ENCODE measurements around the gene SLC39A3. TPM values are rescaled to one million over a fixed set of nuclear protein-coding genes. Genes with fewer than 3 reads are reported as not detected.

Gene SLC39A3
- total RNA-seq, 1 experiment from 2014 or later = 87.4 TPM

DNA sequence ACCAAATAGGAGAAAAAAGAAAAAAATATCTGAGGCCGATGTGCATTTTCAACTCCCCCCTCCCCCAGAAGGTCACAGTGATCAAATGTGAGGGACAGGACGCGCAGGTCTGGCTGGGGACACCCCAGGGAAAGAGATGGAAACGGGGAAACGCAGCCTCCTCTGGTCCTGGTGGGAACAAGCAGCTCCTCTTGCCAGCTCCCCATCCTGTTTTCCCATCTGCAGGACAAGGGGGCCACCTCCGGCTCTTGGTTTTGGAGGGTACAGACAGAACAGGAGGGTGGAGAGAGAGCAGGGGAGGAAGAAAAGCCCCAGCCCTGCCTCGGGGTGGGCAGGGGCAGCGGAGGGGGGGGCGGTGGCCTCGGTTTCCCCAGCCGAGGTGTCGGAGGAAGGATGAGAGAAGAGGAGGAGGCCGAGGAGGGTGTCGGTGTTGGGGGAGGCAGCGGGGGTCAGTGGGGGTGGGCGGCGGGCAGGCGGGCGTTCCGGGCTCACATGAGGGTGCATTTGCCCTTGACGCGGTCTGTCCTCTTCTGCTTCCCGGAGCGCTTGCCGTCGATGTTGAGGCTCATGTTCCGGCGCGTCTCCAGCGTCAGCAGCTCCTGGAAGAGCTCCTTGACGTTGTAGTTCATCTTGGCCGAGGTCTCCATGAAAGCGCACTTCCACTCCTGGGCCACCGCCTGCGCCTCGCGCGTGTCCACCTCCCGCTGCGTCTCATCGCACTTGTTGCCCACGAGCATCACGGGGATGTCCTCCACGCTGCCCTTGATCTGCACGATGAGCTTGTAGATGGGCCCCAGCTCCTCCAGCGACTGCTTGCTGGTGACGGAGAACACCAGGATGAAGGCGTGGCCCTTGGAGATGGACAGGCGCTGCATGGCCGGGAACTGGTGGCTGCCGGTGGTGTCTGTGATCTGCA, 22.8 kb downstream of the SLC39A3 start:
- TF ChIP-seq EZH2 (IDR thresholded peaks at IDR 0.05; ENCODE audit: low read length, unreplicated experiment) = no peak
- TF ChIP-seq EZH2phosphoT487 (IDR thresholded peaks at IDR 0.05; ENCODE audit: borderline replicate concordance, low read length) = no peak
- TF ChIP-seq, protein P1, sequence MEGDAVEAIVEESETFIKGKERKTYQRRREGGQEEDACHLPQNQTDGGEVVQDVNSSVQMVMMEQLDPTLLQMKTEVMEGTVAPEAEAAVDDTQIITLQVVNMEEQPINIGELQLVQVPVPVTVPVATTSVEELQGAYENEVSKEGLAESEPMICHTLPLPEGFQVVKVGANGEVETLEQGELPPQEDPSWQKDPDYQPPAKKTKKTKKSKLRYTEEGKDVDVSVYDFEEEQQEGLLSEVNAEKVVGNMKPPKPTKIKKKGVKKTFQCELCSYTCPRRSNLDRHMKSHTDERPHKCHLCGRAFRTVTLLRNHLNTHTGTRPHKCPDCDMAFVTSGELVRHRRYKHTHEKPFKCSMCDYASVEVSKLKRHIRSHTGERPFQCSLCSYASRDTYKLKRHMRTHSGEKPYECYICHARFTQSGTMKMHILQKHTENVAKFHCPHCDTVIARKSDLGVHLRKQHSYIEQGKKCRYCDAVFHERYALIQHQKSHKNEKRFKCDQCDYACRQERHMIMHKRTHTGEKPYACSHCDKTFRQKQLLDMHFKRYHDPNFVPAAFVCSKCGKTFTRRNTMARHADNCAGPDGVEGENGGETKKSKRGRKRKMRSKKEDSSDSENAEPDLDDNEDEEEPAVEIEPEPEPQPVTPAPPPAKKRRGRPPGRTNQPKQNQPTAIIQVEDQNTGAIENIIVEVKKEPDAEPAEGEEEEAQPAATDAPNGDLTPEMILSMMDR (conservative IDR thresholded peaks at IDR 0.05; ENCODE audit: low read depth, low read length) = no peak
- H3K4me2 ChIP-seq (ENCODE audit: low read length) = no peak overlapping the region
- no peaks in the 10 kb centered on the region for H3K36me3 ChIP-seq (ENCODE audit: low read depth, low read length)
- ChIA-PET POLR2A (ENCODE audit: unreplicated experiment) (no interaction called here), CTCF (no interaction called here)
- no peaks in the 10 kb centered on the region for H3K27me3 ChIP-seq (ENCODE audit: low read length)
- intact Hi-C loops (cut with micrococcal nuclease) = no loop called here
- no peak overlapping the region for H2AFZ ChIP-seq (ENCODE audit: low read length)
- H3K79me2 ChIP-seq (ENCODE audit: low read length) = no peaks in the 10 kb centered on the region
- 0 out of 2 replicates have a peak, but pooled peaks cover 7% of the 10 kb centered on the region for H3K9me3 ChIP-seq (ENCODE audit: low read length)
- H3K4me1 ChIP-seq (ENCODE audit: insufficient read depth, low read length) = no peaks in the 10 kb centered on the region
- BruUV-seq (replicated peaks) = no TSS peak
- H3K9me2 ChIP-seq (replicated peaks; ENCODE audit: low read length) = no peaks in the 10 kb centered on the region
- H3K27ac ChIP-seq (ENCODE audit: low read length) = no peak overlapping the region
- H3K4me3 ChIP-seq (ENCODE audit: low read length) = no peak overlapping the region
- H3F3A ChIP-seq (ENCODE audit: low read length, unreplicated experiment) = no peaks in the 10 kb centered on the region
- DNase-seq (no peak), ATAC-seq (no peak)
- H4K20me1 ChIP-seq (ENCODE audit: low read length) = no peaks in the 10 kb centered on the region
- no peak overlapping the region for H3K9ac ChIP-seq (ENCODE audit: low read length)

DNA sequence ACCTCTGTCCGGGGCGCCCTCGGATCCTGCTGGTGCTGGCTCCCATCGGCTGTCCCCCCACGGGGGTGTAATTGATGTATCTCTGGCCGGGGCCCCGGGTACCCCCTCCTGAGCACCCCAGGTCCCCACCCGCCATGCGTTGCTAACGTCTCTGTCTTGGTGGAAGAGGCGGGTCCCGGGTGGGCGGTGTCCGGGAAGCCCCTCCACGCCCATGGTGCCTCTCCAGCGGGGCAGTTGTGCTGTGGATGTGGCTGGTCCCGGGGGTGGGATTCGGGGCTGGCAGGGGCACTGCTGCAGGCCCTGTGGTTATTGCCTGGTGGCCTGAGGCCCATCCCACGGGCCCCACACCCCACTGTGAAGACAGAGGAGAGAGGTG, 23.6 kb downstream of the SLC39A3 start:
- H3K9me2 ChIP-seq (replicated peaks; ENCODE audit: low read length) = no peaks in the 10 kb centered on the region
- no peaks in the 10 kb centered on the region for H3K79me2 ChIP-seq (ENCODE audit: low read length)
- no peaks in the 10 kb centered on the region for H3F3A ChIP-seq (ENCODE audit: low read length, unreplicated experiment)
- no peaks in the 10 kb centered on the region for H3K36me3 ChIP-seq (ENCODE audit: low read depth, low read length)
- ATAC-seq (no peak), DNase-seq (no peak)
- H3K9me3 ChIP-seq (ENCODE audit: low read length) = 0 out of 2 replicates have a peak, but pooled peaks cover 7% of the 10 kb centered on the region
- no TSS peak for BruUV-seq (replicated peaks)
- no peaks in the 10 kb centered on the region for H3K27me3 ChIP-seq (ENCODE audit: low read length)
- POLR2A ChIA-PET (ENCODE audit: unreplicated experiment) = no interaction called here
- H3K27ac ChIP-seq (ENCODE audit: low read length) = no peak overlapping the region
- CTCF ChIA-PET = no interaction called here
- H3K9ac ChIP-seq (ENCODE audit: low read length) = no peak overlapping the region
- no peak overlapping the region for H2AFZ ChIP-seq (ENCODE audit: low read length)
- H4K20me1 ChIP-seq (ENCODE audit: low read length) = no peaks in the 10 kb centered on the region
- H3K4me1 ChIP-seq (ENCODE audit: insufficient read depth, low read length) = no peaks in the 10 kb centered on the region; the same call in 1 of the 2 replicates
- H3K4me2 ChIP-seq (ENCODE audit: low read length) = no peak overlapping the region
- intact Hi-C loops (cut with micrococcal nuclease) = no loop called here
- no peak for TF ChIP-seq EZH2phosphoT487 (IDR thresholded peaks at IDR 0.05; ENCODE audit: borderline replicate concordance, low read length)
- TF ChIP-seq, protein P1 (conservative IDR thresholded peaks at IDR 0.05; ENCODE audit: low read depth, low read length) = no peak
- TF ChIP-seq EZH2 (IDR thresholded peaks at IDR 0.05; ENCODE audit: low read length, unreplicated experiment) = no peak
- no peak overlapping the region for H3K4me3 ChIP-seq (ENCODE audit: low read length)
